CD14-positive monocyte (primary cell): ENCODE data around the gene ELAPOR1. TPM values are rescaled to one million over a fixed set of nuclear protein-coding genes. Genes with fewer than 3 reads are reported as not detected.
A peak's percentile ranks its signal among the peaks of the same experiment; 100 is the strongest.

Experiments used
- DNase-seq, 3 donors: peaks; one replicate each; pipeline ENCODE4 v3.0.0-alpha.2; 2011 to 2022
- H2AFZ ChIP-seq: 2 replicates; pipeline ENCODE4 v1.6.0; 2012; ENCODE audit warnings: mild to moderate bottlenecking, low read depth, low read length, inconsistent platforms; ENCODE audit not compliant: insufficient read depth, poor library complexity, severe bottlenecking
- H3K27ac ChIP-seq, 2 donors: 1 replicate in 1 of 2; 2 replicates in 1 of 2; pipeline ENCODE4 v1.5.1; 2012 to 2013; ENCODE audit warnings: low read length in 2 of 2, control low read depth in 1 of 2, inconsistent platforms in 1 of 2, low read depth in 1 of 2, mild to moderate bottlenecking in 1 of 2
- H3K27me3 ChIP-seq, 2 donors: one replicate each; pipeline versions ENCODE4 v1.6.0 to v1.6.1; 2011 to 2013; ENCODE audit warnings: low read length in 2 of 2; ENCODE audit not compliant: control insufficient read depth in 2 of 2, insufficient read depth in 2 of 2
- H3K36me3 ChIP-seq, 2 donors: replicated peaks in 1 of 2; 1 replicate in 1 of 2; 2 replicates in 1 of 2; pipeline versions ENCODE4 v1.5.1 to v1.6.1; 2012 to 2013; ENCODE audit warnings: low read length in 2 of 2, control low read depth in 1 of 2, inconsistent platforms in 1 of 2, mild to moderate bottlenecking in 1 of 2; ENCODE audit not compliant: insufficient read depth in 2 of 2, control insufficient read depth in 1 of 2
- H3K4me1 ChIP-seq, 2 donors: 1 replicate in 1 of 2; 2 replicates in 1 of 2; pipeline versions ENCODE4 v1.5.1 to v1.6.1; 2012 to 2013; ENCODE audit warnings: low read length in 2 of 2, control low read depth in 1 of 2, inconsistent platforms in 1 of 2, mild to moderate bottlenecking in 1 of 2, moderate library complexity in 1 of 2; ENCODE audit not compliant: insufficient read depth in 2 of 2, control insufficient read depth in 1 of 2
- H3K4me2 ChIP-seq: replicated peaks from 2 replicates; pipeline ENCODE3; 2012; ENCODE audit warnings: low read length, moderate library complexity, mild to moderate bottlenecking; ENCODE audit not compliant: poor library complexity, severe bottlenecking; ENCODE audit errors: extremely low read depth
- H3K4me3 ChIP-seq, 3 experiments: fragments of 200-600 bp in 1 of 3; sonication (generic) in 1 of 3; replicated peaks in 1 of 3; 1 replicate in 2 of 3; 2 replicates in 1 of 3; pipeline ENCODE4 v1.5.1; 2011 to 2013; ENCODE audit warnings: low read length in 3 of 3, mild to moderate bottlenecking in 3 of 3, control low read depth in 2 of 3, low read depth in 2 of 3, inconsistent platforms in 1 of 3, moderate library complexity in 1 of 3
- H3K79me2 ChIP-seq: 2 replicates; pipeline ENCODE4 v1.6.0; 2012; ENCODE audit warnings: mild to moderate bottlenecking, control low read depth, inconsistent platforms, low read length, moderate library complexity; ENCODE audit not compliant: insufficient read depth
- H3K9ac ChIP-seq: 2 replicates; pipeline ENCODE4 v1.6.0; 2017; ENCODE audit warnings: low read length, mild to moderate bottlenecking; ENCODE audit not compliant: insufficient read depth, poor library complexity, severe bottlenecking
- H3K9me3 ChIP-seq, 2 donors: replicated peaks in 1 of 2; 1 replicate in 1 of 2; 2 replicates in 1 of 2; pipeline versions ENCODE4 v1.5.1 to v1.6.1; 2012 to 2013; ENCODE audit warnings: low read length in 2 of 2, control low read depth in 1 of 2; ENCODE audit not compliant: control insufficient read depth in 1 of 2, insufficient read depth in 1 of 2
- H4K20me1 ChIP-seq: 2 replicates; pipeline ENCODE4 v1.6.0; 2012; ENCODE audit warnings: mild to moderate bottlenecking, low read length, control low read depth, moderate library complexity; ENCODE audit not compliant: insufficient read depth
- H3K27ac Mint-ChIP-seq, 7 donors: one replicate each; pipeline ENCODE4 v1.8.0; 2020; ENCODE audit warnings: mild to moderate bottlenecking in 7 of 7, mixed read lengths in 7 of 7, moderate library complexity in 6 of 7, inconsistent platforms in 2 of 7
- H3K27me3 Mint-ChIP-seq, 3 donors: one replicate each; pipeline ENCODE4 v1.8.0; 2021 to 2022; ENCODE audit warnings: low read depth in 3 of 3, mild to moderate bottlenecking in 3 of 3, mixed read lengths in 3 of 3, moderate library complexity in 3 of 3, inconsistent platforms in 1 of 3
- H3K36me3 Mint-ChIP-seq, 2 donors: one replicate each; pipeline ENCODE4 v1.8.0; 2020; ENCODE audit warnings: mixed read lengths in 2 of 2, inconsistent platforms in 1 of 2, mild to moderate bottlenecking in 1 of 2
- H3K4me1 Mint-ChIP-seq: one replicate; pipeline ENCODE4 v1.8.0; 2020; ENCODE audit warnings: mild to moderate bottlenecking, mixed read lengths
- H3K4me3 Mint-ChIP-seq, 2 donors: one replicate each; pipeline ENCODE4 v1.8.0; 2020; ENCODE audit warnings: mild to moderate bottlenecking in 2 of 2, mixed read lengths in 2 of 2, moderate library complexity in 1 of 2
- H3K9me3 Mint-ChIP-seq, 7 donors: one replicate each; pipeline ENCODE4 v1.8.0; 2020 to 2022; ENCODE audit warnings: mixed read lengths in 7 of 7, mild to moderate bottlenecking in 6 of 7, moderate library complexity in 6 of 7, inconsistent platforms in 2 of 7
- WGBS: methylation state at CpG from one replicate; pipeline ENCODE4 v1.1.5; 2013; ENCODE audit warnings: missing lambda C conversion rate; ENCODE audit not compliant: insufficient coverage; 5-methylcytosine and 5-hydroxymethylcytosine counted together
- intact Hi-C, 2 donors: fragments of 100-400 bp; cut with micrococcal nuclease; formaldehyde crosslinking; loops; one replicate each; pipeline versions ENCODE4 v1.15.0 to v1.15.1; 2023
- polyA plus RNA-seq, 3 donors: library from polyadenylated mRNA; depleted of rRNA in 1 of 3; unstranded in 2 of 3; stranded (reverse) in 1 of 3; fragments of 300-500 nt in 2 of 3; fragments of >200 nt in 1 of 3; fragmentation: Illumina TruSeq in 2 of 3; gene quantifications; 1 replicate in 2 of 3; 2 replicates in 1 of 3; pipeline ENCODE4 v1.2.3, GENCODE V29; 2012 to 2021
- TF ChIP-seq, protein P1 (sequence below): fragments of 200-600 bp; IDR thresholded peaks from one replicate; pipeline ENCODE4 v1.8.0; 2022; ENCODE audit warnings: antibody characterized with exemption, mild to moderate bottlenecking

ELAPOR1 gene
- polyA plus RNA-seq, 3 donors, result 0.12 TPM; not detected in 2

DNA sequence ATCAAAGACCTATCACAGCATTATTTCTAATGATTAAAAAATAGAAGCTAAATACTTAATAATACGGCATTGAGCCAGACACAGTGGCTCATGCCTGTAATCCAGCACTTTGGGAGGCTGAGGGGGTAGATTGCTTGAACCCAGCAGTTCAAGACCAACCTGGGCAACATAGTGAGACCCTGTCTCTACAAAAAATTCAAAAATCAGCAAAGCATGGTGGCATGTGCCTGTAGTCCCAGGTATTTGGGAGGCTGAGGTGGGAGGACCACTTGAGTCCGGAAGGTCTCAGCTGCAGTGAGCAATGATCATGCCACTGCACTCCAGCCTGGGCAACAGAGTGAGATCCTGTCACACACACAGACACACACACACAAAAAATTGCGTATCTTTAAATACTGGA lies 48.8 kb upstream of the ELAPOR1 start:
- H3K27ac Mint-ChIP-seq, result no peak overlapping the region
- Histone ChIP-seq H3K4me3 (no peak overlapping the region), H3K27ac (no peak overlapping the region), H3K4me1 (no peaks in the 10 kb centered on the region), H3K4me2 (no peak overlapping the region), H4K20me1 (peaks cover 22% of the 10 kb centered on the region), H3K9ac (no peak overlapping the region), H2AFZ (no peak overlapping the region), H3K27me3 (no peaks in the 10 kb centered on the region), H3K79me2 (peaks cover 24% of the 10 kb centered on the region), H3K9me3 (no peaks in the 10 kb centered on the region), H3K36me3 (peaks cover 46 to 81% of the 10 kb centered on the region in 2 donors)
- H3K4me3 Mint-ChIP-seq, result no peak overlapping the region
- no peaks in the 10 kb centered on the region for H3K4me1 Mint-ChIP-seq
- H3K9me3 Mint-ChIP-seq, result no peaks in the 10 kb centered on the region
- TF ChIP-seq, protein P1, sequence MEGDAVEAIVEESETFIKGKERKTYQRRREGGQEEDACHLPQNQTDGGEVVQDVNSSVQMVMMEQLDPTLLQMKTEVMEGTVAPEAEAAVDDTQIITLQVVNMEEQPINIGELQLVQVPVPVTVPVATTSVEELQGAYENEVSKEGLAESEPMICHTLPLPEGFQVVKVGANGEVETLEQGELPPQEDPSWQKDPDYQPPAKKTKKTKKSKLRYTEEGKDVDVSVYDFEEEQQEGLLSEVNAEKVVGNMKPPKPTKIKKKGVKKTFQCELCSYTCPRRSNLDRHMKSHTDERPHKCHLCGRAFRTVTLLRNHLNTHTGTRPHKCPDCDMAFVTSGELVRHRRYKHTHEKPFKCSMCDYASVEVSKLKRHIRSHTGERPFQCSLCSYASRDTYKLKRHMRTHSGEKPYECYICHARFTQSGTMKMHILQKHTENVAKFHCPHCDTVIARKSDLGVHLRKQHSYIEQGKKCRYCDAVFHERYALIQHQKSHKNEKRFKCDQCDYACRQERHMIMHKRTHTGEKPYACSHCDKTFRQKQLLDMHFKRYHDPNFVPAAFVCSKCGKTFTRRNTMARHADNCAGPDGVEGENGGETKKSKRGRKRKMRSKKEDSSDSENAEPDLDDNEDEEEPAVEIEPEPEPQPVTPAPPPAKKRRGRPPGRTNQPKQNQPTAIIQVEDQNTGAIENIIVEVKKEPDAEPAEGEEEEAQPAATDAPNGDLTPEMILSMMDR, result no peak
- H3K36me3 Mint-ChIP-seq, result peaks cover 40 to 61% of the 10 kb centered on the region in 2 donors
- intact Hi-C loops, result no loop called here
- WGBS, result no CpG with 5 or more reads among the region's 3 CpGs
- DNase-seq, result no peak
- H3K27me3 Mint-ChIP-seq, result no peaks in the 10 kb centered on the region

DNA sequence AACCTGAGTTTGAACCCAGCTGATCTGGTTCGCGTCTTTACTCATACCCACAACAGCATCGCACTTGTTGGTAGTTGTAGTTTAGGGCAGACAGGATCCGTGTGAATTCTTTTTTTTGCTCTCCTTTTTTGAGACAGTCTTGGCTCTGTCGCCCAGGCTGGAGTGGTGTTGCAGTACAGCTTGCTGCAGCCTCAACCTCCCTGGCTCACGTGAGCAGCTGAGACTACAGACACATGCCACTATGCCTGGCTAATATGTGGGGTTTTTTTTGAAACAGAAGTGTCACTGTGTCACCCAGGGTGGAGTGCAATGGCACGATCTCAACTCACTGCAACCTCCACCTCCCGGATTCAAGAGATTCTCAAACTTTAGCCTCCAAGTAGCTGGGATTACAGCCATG lies 46.0 kb upstream of the ELAPOR1 start:
- H3K36me3 ChIP-seq, result peaks cover 43 to 81% of the 10 kb centered on the region in 2 donors
- intact Hi-C loops, result no loop called here
- Mint-ChIP-seq H3K27me3 (no peaks in the 10 kb centered on the region), H3K27ac (peak overlapping the region in 1 of 7 donors; percentile 40), H3K36me3 (peaks cover 45 to 71% of the 10 kb centered on the region in 2 donors), H3K4me3 (no peak overlapping the region), H3K9me3 (no peaks in the 10 kb centered on the region), H3K4me1 (peaks cover 4% of the 10 kb centered on the region)
- no peak overlapping the region for H3K9ac ChIP-seq
- TF ChIP-seq, protein P1, result no peak
- no peak overlapping the region for H3K27ac ChIP-seq
- peaks cover 31% of the 10 kb centered on the region for H3K79me2 ChIP-seq
- no peaks in the 10 kb centered on the region for H3K9me3 ChIP-seq
- peaks cover 22% of the 10 kb centered on the region for H4K20me1 ChIP-seq
- H2AFZ ChIP-seq, result no peak overlapping the region
- no peak for DNase-seq
- H3K4me3 ChIP-seq, result no peak overlapping the region
- H3K27me3 ChIP-seq, result no peaks in the 10 kb centered on the region
- H3K4me1 ChIP-seq, result peaks cover 1 to 3% of the 10 kb centered on the region in 2 donors
- 100% methylated on average over 2 of the region's 8 CpGs for WGBS
- H3K4me2 ChIP-seq, result no peak overlapping the region
